A673 (cell line): ENCODE measurements around the gene IMMP1L.

Source experiments
- CTCF ChIP-seq: fragments of 300-800, 200-600 bp; sonication (generic); conservative IDR thresholded peaks from 2 replicates; pipeline ENCODE4 v1.5.1; 2017; ENCODE audit warnings: low read depth, mild to moderate bottlenecking, antibody characterized with exemption, low read length, moderate library complexity, mixed read lengths
- EZH2 ChIP-seq: fragments of 200-600 bp; sonication (generic); IDR thresholded peaks from 2 replicates; pipeline ENCODE4 v1.6.1; 2017; ENCODE audit warnings: borderline replicate concordance, low read depth, mild to moderate bottlenecking, mixed read lengths, antibody characterized with exemption, low read length; ENCODE audit not compliant: poor library complexity, severe bottlenecking

DNA sequence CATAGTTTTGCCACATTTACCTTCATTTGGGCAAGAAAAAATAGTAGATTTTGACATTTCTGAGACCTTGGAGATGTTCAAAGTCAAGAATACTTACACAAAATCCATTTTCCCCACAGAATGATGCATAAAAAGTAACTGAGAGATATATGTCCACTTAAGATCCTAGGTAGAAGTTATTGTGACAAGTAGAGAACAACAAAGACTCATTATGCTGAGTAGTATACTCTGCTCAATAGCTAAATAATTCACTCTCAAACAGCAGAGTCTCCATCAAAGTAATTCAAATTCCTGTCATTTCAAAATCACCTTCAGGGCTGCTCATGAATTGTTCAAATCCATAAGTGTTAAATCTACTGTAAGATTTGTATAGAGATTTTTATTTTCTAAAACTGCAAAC, 35.3 kb downstream of the IMMP1L start:
- no peak for TF ChIP-seq CTCF
- TF ChIP-seq EZH2 = no peak
